Prostate gland (tissue), 2 donors: ENCODE data around the gene DAAM1. TPM values are rescaled to one million over a fixed set of nuclear protein-coding genes. Genes with fewer than 3 reads are reported as not detected.

Experiments
- DNase-seq: peaks from one replicate; pipeline ENCODE4 v3.0.0-alpha.2; 2019; ENCODE audit warnings: low spot score
- H3K27ac ChIP-seq, 2 donors: fragments of 200-600 bp; sonication (generic); 2 replicates each; pipeline ENCODE4 v1.5.1; 2017 to 2019
- H3K27me3 ChIP-seq: fragments of 200-600 bp; sonication (generic); replicated peaks from 2 replicates; pipeline ENCODE4 v1.5.1; 2019; ENCODE audit not compliant: insufficient read depth
- H3K36me3 ChIP-seq, 2 donors: fragments of 200-600 bp; sonication (generic); 1 replicate in 1 of 2; 2 replicates in 1 of 2; pipeline versions ENCODE4 v1.5.1 to v1.8.1; 2017 to 2019
- H3K4me1 ChIP-seq: fragments of 200-600 bp; sonication (generic); replicated peaks from 2 replicates; pipeline ENCODE4 v1.5.1; 2019
- H3K4me3 ChIP-seq, 2 donors: fragments of 200-600 bp; sonication (generic); 2 replicates each; pipeline ENCODE4 v1.5.1; 2017 to 2019
- H3K9me3 ChIP-seq: fragments of 200-600 bp; sonication (generic); 2 replicates; pipeline ENCODE4 v1.5.1; 2017
- POLR2A ChIP-seq: fragments of 450-650 bp; IDR thresholded peaks from one replicate; pipeline ENCODE4 v1.6.1; 2016; ENCODE audit warnings: antibody characterized with exemption, mild to moderate bottlenecking
- POLR2AphosphoS5 ChIP-seq: sonication (generic); formaldehyde crosslinking; IDR thresholded peaks from one replicate; pipeline ENCODE4 v1.6.1; 2017; ENCODE audit warnings: antibody characterized with exemption
- WGBS: methylation state at CpG from one replicate; pipeline ENCODE4 v1.1.5; 2018; 5-methylcytosine and 5-hydroxymethylcytosine counted together
- intact Hi-C: fragments of 100-400 bp; cut with DNase I; formaldehyde crosslinking; loops from one replicate; pipeline ENCODE4 v1.14.2; 2022
- total RNA-seq, 2 donors: library from RNA; depleted of rRNA; stranded (reverse); fragments of >200 nt; gene quantifications; one replicate each; pipeline ENCODE4 v1.1.0, GENCODE V29; 2016
- TF ChIP-seq, protein P1 (sequence below), 4 experiments: fragments of 200-600 bp in 2 of 4; fragments of 450-650 bp in 2 of 4; sonication (generic) in 2 of 4; IDR thresholded peaks; 1 replicate in 3 of 4; 2 replicates in 1 of 4; pipeline ENCODE4 v1.5.1; 2016 to 2019; ENCODE audit warnings: antibody characterized with exemption in 4 of 4, mild to moderate bottlenecking in 2 of 4, moderate library complexity in 2 of 4

DAAM1 gene
- total RNA-seq, 2 donors from 2014 or later: 35.4 to 58.3 TPM

DNA sequence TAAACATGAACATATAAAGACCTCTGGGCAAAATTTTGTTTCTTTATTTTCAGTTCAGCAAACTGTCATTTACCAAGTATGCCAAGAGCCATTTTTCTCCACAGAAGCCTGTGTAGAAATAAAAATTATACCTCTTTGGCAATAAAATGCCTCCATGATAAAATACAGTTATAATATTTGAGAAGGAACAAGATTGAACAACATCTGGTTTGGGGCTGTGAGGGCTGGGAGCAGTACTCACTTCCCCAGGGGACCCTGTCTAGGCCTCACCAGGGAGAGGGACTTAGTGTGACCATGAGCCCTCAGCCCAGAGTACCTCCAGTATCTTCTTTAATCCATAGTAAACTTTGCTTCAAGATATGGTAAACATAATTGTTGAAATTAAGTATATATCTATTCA is 65.1 kb downstream of the DAAM1 start:
- no peak overlapping the region for H3K4me3 ChIP-seq
- peaks cover 8% of the 10 kb centered on the region for H3K4me1 ChIP-seq
- H3K27me3 ChIP-seq: no peaks in the 10 kb centered on the region
- H3K9me3 ChIP-seq: no peaks in the 10 kb centered on the region
- peak overlapping the region in 1 of 2 donors; percentile 59 for H3K27ac ChIP-seq
- intact Hi-C loops: no loop called here
- no peaks in the 10 kb centered on the region for H3K36me3 ChIP-seq
- TF ChIP-seq POLR2AphosphoS5 (no peak), POLR2A (no peak)
- TF ChIP-seq, protein P1, sequence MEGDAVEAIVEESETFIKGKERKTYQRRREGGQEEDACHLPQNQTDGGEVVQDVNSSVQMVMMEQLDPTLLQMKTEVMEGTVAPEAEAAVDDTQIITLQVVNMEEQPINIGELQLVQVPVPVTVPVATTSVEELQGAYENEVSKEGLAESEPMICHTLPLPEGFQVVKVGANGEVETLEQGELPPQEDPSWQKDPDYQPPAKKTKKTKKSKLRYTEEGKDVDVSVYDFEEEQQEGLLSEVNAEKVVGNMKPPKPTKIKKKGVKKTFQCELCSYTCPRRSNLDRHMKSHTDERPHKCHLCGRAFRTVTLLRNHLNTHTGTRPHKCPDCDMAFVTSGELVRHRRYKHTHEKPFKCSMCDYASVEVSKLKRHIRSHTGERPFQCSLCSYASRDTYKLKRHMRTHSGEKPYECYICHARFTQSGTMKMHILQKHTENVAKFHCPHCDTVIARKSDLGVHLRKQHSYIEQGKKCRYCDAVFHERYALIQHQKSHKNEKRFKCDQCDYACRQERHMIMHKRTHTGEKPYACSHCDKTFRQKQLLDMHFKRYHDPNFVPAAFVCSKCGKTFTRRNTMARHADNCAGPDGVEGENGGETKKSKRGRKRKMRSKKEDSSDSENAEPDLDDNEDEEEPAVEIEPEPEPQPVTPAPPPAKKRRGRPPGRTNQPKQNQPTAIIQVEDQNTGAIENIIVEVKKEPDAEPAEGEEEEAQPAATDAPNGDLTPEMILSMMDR (IDR thresholded peaks at IDR 0.05): no peak
- DNase-seq: no peak

DNA sequence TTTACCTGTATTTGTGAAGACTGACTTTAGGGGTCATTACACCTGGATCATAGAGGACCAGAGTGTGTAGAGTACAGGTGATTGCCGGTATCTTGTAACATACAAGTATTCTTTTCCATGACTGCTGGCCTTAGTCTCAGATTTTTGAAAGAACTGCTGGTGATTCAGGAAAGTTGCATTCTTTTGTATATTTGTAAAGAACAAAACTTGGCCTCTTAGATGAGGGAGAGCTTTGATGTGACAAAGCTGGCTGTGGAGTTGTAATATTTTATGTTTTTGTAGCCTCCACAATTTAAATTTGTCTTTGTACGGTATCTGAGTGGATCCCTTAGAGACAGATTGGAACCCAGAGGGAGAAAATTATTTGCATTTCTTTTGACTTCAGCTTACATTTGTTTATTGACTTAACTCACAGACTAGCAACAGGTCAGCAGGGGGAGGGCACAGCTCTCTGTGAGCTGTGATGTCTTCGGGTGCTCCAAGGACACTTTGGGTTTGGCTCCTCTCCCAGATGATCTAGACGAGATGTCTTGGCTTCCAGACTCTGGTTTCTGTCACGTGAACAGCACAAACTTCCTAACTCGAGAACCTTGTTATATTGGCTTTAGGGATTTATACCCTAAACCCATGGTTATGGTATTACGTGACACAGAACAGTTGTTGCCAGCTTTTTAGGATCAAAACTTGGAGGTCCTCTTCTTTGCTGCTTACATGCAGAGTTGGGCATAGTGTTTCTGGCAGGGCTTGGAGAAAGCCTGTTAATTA is 65.9 kb downstream of the DAAM1 start:
- H3K4me1 ChIP-seq: peaks cover 8% of the 10 kb centered on the region
- peak; percentile 69 for DNase-seq
- no peaks in the 10 kb centered on the region for H3K9me3 ChIP-seq
- no peaks in the 10 kb centered on the region for H3K36me3 ChIP-seq
- no peaks in the 10 kb centered on the region for H3K27me3 ChIP-seq
- H3K27ac ChIP-seq: peak overlapping the region; percentile 59
- intact Hi-C loops: no loop called here
- 12% methylated on average over 7 of the region's 7 CpGs for WGBS
- TF ChIP-seq POLR2AphosphoS5 (peak; percentile 72), POLR2A (no peak)
- TF ChIP-seq, protein P1 (IDR thresholded peaks at IDR 0.05): no peak
- H3K4me3 ChIP-seq: no peak overlapping the region

DNA sequence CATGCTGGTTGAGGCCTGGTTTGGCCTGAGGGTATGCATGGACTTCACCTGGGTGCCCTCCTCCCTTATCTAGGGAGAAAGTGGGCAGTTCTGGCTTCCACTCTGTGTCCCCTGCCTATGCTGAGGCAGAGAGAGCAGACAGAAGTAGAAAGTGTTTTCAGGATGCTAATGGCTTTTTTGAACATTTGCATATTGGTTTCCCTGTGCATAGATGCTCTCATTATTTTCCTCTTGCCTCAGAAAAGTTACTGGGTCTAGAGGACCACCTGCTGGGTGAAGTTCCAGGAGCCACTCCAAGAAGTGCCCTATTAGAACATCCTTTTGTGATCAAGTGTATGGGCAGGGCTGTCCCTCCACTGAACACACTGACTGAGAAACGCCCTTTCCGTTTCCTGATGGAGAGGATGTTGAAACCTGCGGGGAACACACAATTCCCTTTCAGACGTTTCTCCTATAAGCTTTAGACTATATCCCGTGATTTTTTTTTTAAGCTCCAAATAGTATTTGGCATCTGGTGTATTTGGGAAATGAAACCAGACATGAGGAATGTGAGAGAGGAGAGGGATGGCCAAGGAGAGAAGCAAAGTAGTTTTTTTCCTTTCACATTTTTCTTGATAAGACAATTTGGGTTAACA is 66.6 kb downstream of the DAAM1 start:
- H3K36me3 ChIP-seq: no peaks in the 10 kb centered on the region
- DNase-seq: no peak
- no peaks in the 10 kb centered on the region for H3K9me3 ChIP-seq
- peaks cover 8% of the 10 kb centered on the region for H3K4me1 ChIP-seq
- peak overlapping the region; percentile 59 for H3K27ac ChIP-seq
- TF ChIP-seq, protein P1 (IDR thresholded peaks at IDR 0.05): no peak
- no peak for TF ChIP-seq POLR2A
- no peak for TF ChIP-seq POLR2AphosphoS5
- H3K27me3 ChIP-seq: no peaks in the 10 kb centered on the region
- WGBS: 56% methylated on average over 5 of the region's 5 CpGs
- intact Hi-C loops: no loop called here
- no peak overlapping the region for H3K4me3 ChIP-seq

DNA sequence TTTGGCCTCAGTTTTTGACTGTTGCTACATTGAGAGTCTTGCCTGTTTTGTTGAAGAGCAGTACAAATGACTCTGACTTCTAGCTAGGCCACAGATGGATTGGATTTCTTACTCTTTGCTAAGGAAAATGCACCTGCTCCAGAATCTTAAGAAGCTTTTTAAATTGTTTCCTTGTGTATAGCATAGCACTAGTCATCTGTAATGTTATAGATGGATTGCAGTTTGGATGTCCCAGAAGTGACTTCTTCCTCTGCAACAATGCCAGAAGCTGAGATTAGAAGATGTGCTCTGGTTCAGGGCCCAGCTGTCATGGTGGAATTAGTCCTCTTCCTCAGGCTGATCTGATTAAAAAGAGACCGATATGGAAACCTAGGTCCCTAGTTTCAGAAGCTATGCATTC is 67.9 kb downstream of the DAAM1 start:
- TF ChIP-seq, protein P1 (IDR thresholded peaks at IDR 0.05): no peak
- TF ChIP-seq POLR2AphosphoS5 (no peak), POLR2A (no peak)
- H3K27me3 ChIP-seq: no peaks in the 10 kb centered on the region
- H3K4me3 ChIP-seq: no peak overlapping the region
- no peak overlapping the region for H3K27ac ChIP-seq
- H3K9me3 ChIP-seq: no peaks in the 10 kb centered on the region
- WGBS: 74% methylated on average over 1 of the region's 1 CpG
- no peaks in the 10 kb centered on the region for H3K36me3 ChIP-seq
- intact Hi-C loops: no loop called here
- H3K4me1 ChIP-seq: peaks cover 8% of the 10 kb centered on the region
- DNase-seq: no peak

DNA sequence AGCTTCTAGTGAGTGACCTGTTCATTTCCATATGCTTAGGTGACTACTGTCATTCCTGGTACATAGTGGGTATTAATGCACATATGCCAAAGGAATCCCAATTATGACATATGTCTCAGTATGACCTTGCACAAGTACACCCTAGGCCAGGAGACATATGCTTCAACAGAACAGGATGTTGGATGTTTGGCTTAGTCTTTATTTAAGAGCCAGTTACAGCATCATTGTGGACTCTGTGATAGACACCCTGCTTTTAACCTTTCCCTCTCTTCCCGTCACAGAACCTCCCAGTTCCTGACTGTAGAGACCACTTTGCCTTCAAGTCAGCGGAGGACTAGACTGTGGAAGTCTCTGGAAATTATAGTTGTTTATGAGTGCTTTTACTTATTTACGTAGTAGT is 72.9 kb downstream of the DAAM1 start:
- intact Hi-C loops: no loop called here
- Histone ChIP-seq H3K4me1 (no peaks in the 10 kb centered on the region), H3K27ac (no peak overlapping the region), H3K36me3 (no peaks in the 10 kb centered on the region), H3K9me3 (no peaks in the 10 kb centered on the region), H3K4me3 (no peak overlapping the region), H3K27me3 (no peaks in the 10 kb centered on the region)
- WGBS: 68% methylated on average over 3 of the region's 3 CpGs
- no peak for DNase-seq
- TF ChIP-seq POLR2AphosphoS5 (no peak), POLR2A (no peak)
- TF ChIP-seq, protein P1 (IDR thresholded peaks at IDR 0.05): no peak
